IMR-90 (cell line): ENCODE results near the gene DELE1. TPM values are rescaled to one million over a fixed set of nuclear protein-coding genes. Genes with fewer than 3 reads are reported as not detected.

Experiments used
- ATAC-seq: fragments of 200-7000 bp; cut with Tn5 transposase; 2 replicates; pipeline ENCODE4 v1.9.1; 2020; ENCODE audit warnings: low read depth, mild to moderate bottlenecking, moderate library complexity
- BruUV-seq: library from RNA; stranded (reverse); fragments of 400-500 nt; replicated peaks from 2 replicates; lab custom pipeline; 2021; lab: Mats Ljungman, UMichigan
- CTCF ChIA-PET: fragments of 300-600 bp; formaldehyde crosslinking; extraction: SDS; loops from one replicate; lab custom pipeline; 2021; ENCODE audit warnings: antibody characterized with exemption; lab: Yijun Ruan, JAX
- POLR2A ChIA-PET: fragments of 300-600 bp; sonication (Branson Sonifier 250); formaldehyde crosslinking; loops from one replicate; lab custom pipeline; 2022; ENCODE audit warnings: antibody characterized with exemption; ENCODE audit not compliant: unreplicated experiment; lab: Charles Lee
- DNase-seq: peaks from one replicate; pipeline ENCODE4 v3.0.0; 2013
- H2AFZ ChIP-seq: replicated peaks from 2 replicates; pipeline ENCODE3; 2013; ENCODE audit warnings: low read length, mild to moderate bottlenecking; ENCODE audit not compliant: poor library complexity
- H2AK5ac ChIP-seq: 2 replicates; pipeline ENCODE4 v1.6.1; 2013; ENCODE audit warnings: low read depth, low read length, inconsistent platforms
- H2AK9ac ChIP-seq: replicated peaks from 2 replicates; pipeline ENCODE3; 2013; ENCODE audit warnings: mild to moderate bottlenecking, low read depth, low read length, moderate library complexity; ENCODE audit not compliant: poor library complexity
- H2BK120ac ChIP-seq: 2 replicates; pipeline ENCODE4 v1.6.1; 2013; ENCODE audit warnings: low read depth, low read length, inconsistent platforms
- H2BK15ac ChIP-seq: 3 replicates; pipeline ENCODE4 v1.6.1; 2013; ENCODE audit warnings: low read depth, low read length, inconsistent platforms
- H2BK20ac ChIP-seq: 2 replicates; pipeline ENCODE4 v1.6.1; 2013; ENCODE audit warnings: low read depth, mild to moderate bottlenecking, inconsistent platforms, low read length, moderate library complexity
- H2BK5ac ChIP-seq: 2 replicates; pipeline ENCODE4 v1.6.1; 2013; ENCODE audit warnings: mild to moderate bottlenecking, low read depth, low read length, inconsistent platforms; ENCODE audit not compliant: poor library complexity, severe bottlenecking
- H3K14ac ChIP-seq: replicated peaks from 2 replicates; pipeline ENCODE4 v1.6.1; 2013; ENCODE audit warnings: low read depth, low read length, inconsistent platforms
- H3K18ac ChIP-seq: 2 replicates; pipeline ENCODE4 v1.6.1; 2013; ENCODE audit warnings: low read depth, low read length, control low read depth
- H3K23ac ChIP-seq: 2 replicates; pipeline ENCODE4 v1.6.1; 2013; ENCODE audit warnings: low read depth, low read length, inconsistent platforms
- H3K27ac ChIP-seq: 2 replicates; pipeline ENCODE4 v1.5.1; 2013; ENCODE audit warnings: mild to moderate bottlenecking, control low read depth, low read length; ENCODE audit not compliant: insufficient read depth
- H3K27me3 ChIP-seq: 2 replicates; pipeline ENCODE4 v1.6.1; 2013; ENCODE audit warnings: low read length; ENCODE audit not compliant: control insufficient read depth, insufficient read depth
- H3K36me3 ChIP-seq: 2 replicates; pipeline ENCODE4 v1.6.1; 2013; ENCODE audit warnings: low read length, mixed read lengths; ENCODE audit not compliant: control insufficient read depth, insufficient read depth
- H3K4ac ChIP-seq: 2 replicates; pipeline ENCODE4 v1.6.1; 2013; ENCODE audit warnings: low read depth, low read length, inconsistent platforms
- H3K4me1 ChIP-seq: 2 replicates; pipeline ENCODE4 v1.6.1; 2013; ENCODE audit warnings: low read length, mixed read lengths; ENCODE audit not compliant: control insufficient read depth, insufficient read depth
- H3K4me2 ChIP-seq: 2 replicates; pipeline ENCODE4 v1.6.1; 2013; ENCODE audit warnings: low read depth, mild to moderate bottlenecking, control low read depth, low read length, moderate library complexity
- H3K4me3 ChIP-seq: 2 replicates; pipeline ENCODE4 v1.5.1; 2013; ENCODE audit warnings: low read depth, mild to moderate bottlenecking, control low read depth, low read length, moderate library complexity; ENCODE audit not compliant: insufficient read depth
- H3K56ac ChIP-seq: 2 replicates; pipeline ENCODE4 v1.6.1; 2013; ENCODE audit warnings: low read length, inconsistent platforms; ENCODE audit not compliant: insufficient read depth; ENCODE audit errors: extremely low read depth
- H3K79me1 ChIP-seq, 2 experiments: 2 replicates each; pipeline ENCODE4 v1.6.1; 2013; ENCODE audit warnings: low read length in 2 of 2, inconsistent platforms in 1 of 2, low read depth in 1 of 2
- H3K9ac ChIP-seq: 2 replicates; pipeline ENCODE4 v1.6.1; 2013; ENCODE audit warnings: low read depth, low read length, control low read depth
- H3K9me1 ChIP-seq: 2 replicates; pipeline ENCODE4 v1.6.1; 2013; ENCODE audit warnings: low read length, inconsistent platforms; ENCODE audit not compliant: insufficient read depth
- H3K9me3 ChIP-seq: 2 replicates; pipeline ENCODE4 v1.6.1; 2013; ENCODE audit warnings: low read length; ENCODE audit not compliant: control insufficient read depth, insufficient read depth
- H4K20me1 ChIP-seq: 2 replicates; pipeline ENCODE4 v1.6.1; 2013; ENCODE audit warnings: low read length, inconsistent platforms; ENCODE audit not compliant: insufficient read depth
- H4K5ac ChIP-seq: 2 replicates; pipeline ENCODE4 v1.6.1; 2013; ENCODE audit warnings: mild to moderate bottlenecking, low read depth, low read length, control low read depth
- H4K8ac ChIP-seq, 2 experiments: 2 replicates each; pipeline ENCODE4 v1.6.1; 2013; ENCODE audit warnings: low read depth in 2 of 2, low read length in 2 of 2, control low read depth in 1 of 2, inconsistent platforms in 1 of 2
- H4K91ac ChIP-seq: 2 replicates; pipeline ENCODE4 v1.6.1; 2013; ENCODE audit warnings: low read depth, low read length, inconsistent platforms; ENCODE audit not compliant: insufficient read depth
- BHLHE40 ChIP-seq: fragments of 150-350 bp; IDR thresholded peaks from 2 replicates; pipeline ENCODE4 v1.6.1; 2016; ENCODE audit warnings: mild to moderate bottlenecking, low read depth, low read length
- CEBPB ChIP-seq: IDR thresholded peaks from 2 replicates; pipeline ENCODE4 v1.6.1; 2012; ENCODE audit warnings: low read depth, low read length, improper control_type of control experiment
- CHD1 ChIP-seq: IDR thresholded peaks from 2 replicates; pipeline ENCODE4 v1.6.1; 2012; ENCODE audit warnings: low read depth, low read length, improper control_type of control experiment
- FOS ChIP-seq: fragments of 150-350 bp; IDR thresholded peaks from 2 replicates; pipeline ENCODE4 v1.6.1; 2016; ENCODE audit warnings: low read depth, low read length
- MAFK ChIP-seq: IDR thresholded peaks from 2 replicates; pipeline ENCODE4 v1.6.1; 2012; ENCODE audit warnings: low read depth, low read length, improper control_type of control experiment
- MAZ ChIP-seq: IDR thresholded peaks from 2 replicates; pipeline ENCODE4 v1.6.1; 2012; ENCODE audit warnings: low read depth, mild to moderate bottlenecking, low read length, improper control_type of control experiment, moderate library complexity, borderline replicate concordance
- MXI1 ChIP-seq: IDR thresholded peaks from 2 replicates; pipeline ENCODE4 v1.6.1; 2012; ENCODE audit warnings: low read depth, mild to moderate bottlenecking, low read length, moderate library complexity, borderline replicate concordance
- NFE2L2 ChIP-seq: fragments of 150-350 bp; IDR thresholded peaks from 2 replicates; pipeline ENCODE4 v1.6.1; 2016; ENCODE audit warnings: low read depth, mild to moderate bottlenecking, low read length
- POLR2A ChIP-seq: IDR thresholded peaks from 2 replicates; pipeline ENCODE4 v1.6.1; 2012; ENCODE audit warnings: mild to moderate bottlenecking, low read depth, low read length
- RAD21 ChIP-seq: IDR thresholded peaks from 2 replicates; pipeline ENCODE4 v1.6.1; 2012; ENCODE audit warnings: low read length, improper control_type of control experiment
- RCOR1 ChIP-seq: IDR thresholded peaks from 2 replicates; pipeline ENCODE4 v1.6.1; 2012; ENCODE audit warnings: mild to moderate bottlenecking, low read length, improper control_type of control experiment; ENCODE audit not compliant: insufficient replicate concordance
- RFX5 ChIP-seq: IDR thresholded peaks from 2 replicates; pipeline ENCODE4 v1.8.0; 2012; ENCODE audit warnings: low read depth, mild to moderate bottlenecking, low read length, moderate library complexity
- SMC3 ChIP-seq: fragments of 150-350 bp; IDR thresholded peaks from 2 replicates; pipeline ENCODE4 v1.6.1; 2016; ENCODE audit warnings: low read depth, mild to moderate bottlenecking, antibody characterized with exemption, low read length, moderate library complexity
- WGBS, 2 experiments: methylation state at CpG; one replicate each; pipeline versions ENCODE4 v1.1.5 to v1.1.7; 2013; ENCODE audit warnings: missing lambda C conversion rate in 2 of 2; ENCODE audit not compliant: insufficient read length in 1 of 2; ENCODE audit errors: extremely low coverage in 2 of 2; 5-methylcytosine and 5-hydroxymethylcytosine counted together
- dilution Hi-C: fragments of 300-500 bp; cut with HindIII; formaldehyde crosslinking; loops from one replicate; pipeline ENCODE4 v1.14.3; 2018; ENCODE audit warnings: low sequenced_read_pairs; ENCODE audit not compliant: unreplicated experiment
- in situ Hi-C: fragments of 300-500 bp; cut with MboI; formaldehyde crosslinking; loops from 3 replicates; pipeline ENCODE4 v1.14.3; 2019; ENCODE audit warnings: low sequenced_read_pairs, inconsistent platforms, mixed read lengths
- intact Hi-C: fragments of 100-400 bp; cut with micrococcal nuclease; formaldehyde crosslinking; loops from 2 replicates; pipeline ENCODE4 v1.10.0; 2022
- polyA plus RNA-seq, 3 experiments: library from polyadenylated mRNA; depleted of rRNA; stranded (reverse); fragments of >200 nt; gene quantifications; 2 replicates each; pipeline ENCODE4 v1.2.3, GENCODE V29; 2012; ENCODE audit warnings: low replicate concordance in 1 of 3
- total RNA-seq: library from RNA; depleted of rRNA; stranded (reverse); fragments of >200 nt; gene quantifications from 2 replicates; pipeline ENCODE4 v1.2.3, GENCODE V29; 2012
- TF ChIP-seq, protein P1 (sequence below): conservative IDR thresholded peaks from 2 replicates; pipeline ENCODE4 v1.5.1; 2012; ENCODE audit warnings: mild to moderate bottlenecking, low read depth, low read length, improper control_type of control experiment
- TF ChIP-seq, protein P2 (sequence below): fragments of 150-350 bp; IDR thresholded peaks from 2 replicates; pipeline ENCODE4 v1.6.1; 2017; ENCODE audit warnings: mild to moderate bottlenecking, antibody characterized with exemption, low read length, low read depth
- TF ChIP-seq, protein P3 (sequence below): fragments of 150-350 bp; IDR thresholded peaks from 2 replicates; pipeline ENCODE4 v1.6.1; 2016; ENCODE audit warnings: low read depth, mild to moderate bottlenecking, low read length, moderate library complexity, borderline replicate concordance

The DELE1 gene
- total and polyA plus RNA-seq, 2 of the 4 experiments (the other 2 are of a cell fraction), result 28.0 to 66.1 TPM

- no peak overlapping the region for H2BK120ac ChIP-seq
- BruUV-seq, result no TSS peak
- DNase-seq (no peak), ATAC-seq (no peak)
- no CpG with 5 or more reads among the region's 1 CpG for WGBS, 2 experiments
- no peak overlapping the region for H3K4me3 ChIP-seq
- in situ Hi-C loops (no loop called here), dilution Hi-C loops (no loop called here), intact Hi-C loops (no loop called here)
- no peak overlapping the region for H2AFZ ChIP-seq
- no peak overlapping the region for H4K91ac ChIP-seq
- H2BK20ac ChIP-seq, result no peak overlapping the region
- H3K18ac ChIP-seq, result no peak overlapping the region
- no peak overlapping the region for H3K4ac ChIP-seq
- no peaks in the 10 kb centered on the region for H3K9me1 ChIP-seq
- no peak overlapping the region for H3K14ac ChIP-seq
- TF ChIP-seq MAFK (no peak), RCOR1 (no peak), NFE2L2 (no peak), CHD1 (no peak), RFX5 (no peak), FOS (no peak), RAD21 (no peak), BHLHE40 (no peak), SMC3 (no peak), MAZ (no peak), POLR2A (no peak), CEBPB (no peak), MXI1 (no peak)
- TF ChIP-seq, protein P1, sequence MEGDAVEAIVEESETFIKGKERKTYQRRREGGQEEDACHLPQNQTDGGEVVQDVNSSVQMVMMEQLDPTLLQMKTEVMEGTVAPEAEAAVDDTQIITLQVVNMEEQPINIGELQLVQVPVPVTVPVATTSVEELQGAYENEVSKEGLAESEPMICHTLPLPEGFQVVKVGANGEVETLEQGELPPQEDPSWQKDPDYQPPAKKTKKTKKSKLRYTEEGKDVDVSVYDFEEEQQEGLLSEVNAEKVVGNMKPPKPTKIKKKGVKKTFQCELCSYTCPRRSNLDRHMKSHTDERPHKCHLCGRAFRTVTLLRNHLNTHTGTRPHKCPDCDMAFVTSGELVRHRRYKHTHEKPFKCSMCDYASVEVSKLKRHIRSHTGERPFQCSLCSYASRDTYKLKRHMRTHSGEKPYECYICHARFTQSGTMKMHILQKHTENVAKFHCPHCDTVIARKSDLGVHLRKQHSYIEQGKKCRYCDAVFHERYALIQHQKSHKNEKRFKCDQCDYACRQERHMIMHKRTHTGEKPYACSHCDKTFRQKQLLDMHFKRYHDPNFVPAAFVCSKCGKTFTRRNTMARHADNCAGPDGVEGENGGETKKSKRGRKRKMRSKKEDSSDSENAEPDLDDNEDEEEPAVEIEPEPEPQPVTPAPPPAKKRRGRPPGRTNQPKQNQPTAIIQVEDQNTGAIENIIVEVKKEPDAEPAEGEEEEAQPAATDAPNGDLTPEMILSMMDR, result no peak
- TF ChIP-seq, protein P2, sequence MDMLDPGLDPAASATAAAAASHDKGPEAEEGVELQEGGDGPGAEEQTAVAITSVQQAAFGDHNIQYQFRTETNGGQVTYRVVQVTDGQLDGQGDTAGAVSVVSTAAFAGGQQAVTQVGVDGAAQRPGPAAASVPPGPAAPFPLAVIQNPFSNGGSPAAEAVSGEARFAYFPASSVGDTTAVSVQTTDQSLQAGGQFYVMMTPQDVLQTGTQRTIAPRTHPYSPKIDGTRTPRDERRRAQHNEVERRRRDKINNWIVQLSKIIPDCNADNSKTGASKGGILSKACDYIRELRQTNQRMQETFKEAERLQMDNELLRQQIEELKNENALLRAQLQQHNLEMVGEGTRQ, result no peak
- TF ChIP-seq, protein P3, sequence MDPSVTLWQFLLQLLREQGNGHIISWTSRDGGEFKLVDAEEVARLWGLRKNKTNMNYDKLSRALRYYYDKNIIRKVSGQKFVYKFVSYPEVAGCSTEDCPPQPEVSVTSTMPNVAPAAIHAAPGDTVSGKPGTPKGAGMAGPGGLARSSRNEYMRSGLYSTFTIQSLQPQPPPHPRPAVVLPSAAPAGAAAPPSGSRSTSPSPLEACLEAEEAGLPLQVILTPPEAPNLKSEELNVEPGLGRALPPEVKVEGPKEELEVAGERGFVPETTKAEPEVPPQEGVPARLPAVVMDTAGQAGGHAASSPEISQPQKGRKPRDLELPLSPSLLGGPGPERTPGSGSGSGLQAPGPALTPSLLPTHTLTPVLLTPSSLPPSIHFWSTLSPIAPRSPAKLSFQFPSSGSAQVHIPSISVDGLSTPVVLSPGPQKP, result no peak
- CTCF ChIA-PET, result interaction anchor here (0.8 to 0.9 kb wide), 2 partner anchors 54 to 215 kb away, joined by 3 read pairs; no protein-coding TSS in a partner anchor
- H3K4me2 ChIP-seq, result no peak overlapping the region
- H3K27ac ChIP-seq, result no peak overlapping the region
- H2AK9ac ChIP-seq, result no peak overlapping the region
- no peaks in the 10 kb centered on the region for H3K4me1 ChIP-seq
- POLR2A ChIA-PET, result no interaction called here
- no peak overlapping the region for H3K56ac ChIP-seq
- H2AK5ac ChIP-seq, result no peak overlapping the region
- H4K20me1 ChIP-seq, result no peaks in the 10 kb centered on the region
- no peaks in the 10 kb centered on the region for H3K36me3 ChIP-seq
- no peak overlapping the region for H4K8ac ChIP-seq
- no peak overlapping the region for H2BK5ac ChIP-seq
- H3K79me1 ChIP-seq, result no peaks in the 10 kb centered on the region
- no peaks in the 10 kb centered on the region for H3K9me3 ChIP-seq
- H2BK15ac ChIP-seq, result no peak overlapping the region
- peaks cover 18% of the 10 kb centered on the region for H3K27me3 ChIP-seq
- H3K9ac ChIP-seq, result no peak overlapping the region
- no peak overlapping the region for H3K23ac ChIP-seq
- H4K5ac ChIP-seq, result no peak overlapping the region
Observed at GRCh38 chr5:141906972-141907371, 16.7 kb upstream of the DELE1 start.
